ENCODE measurements around the gene HDAC2.

The HDAC2 gene

GRCh38 chr6:113903666-113904330 is 67.2 kb downstream of the HDAC2 start:
- no peak overlapping the region for H3K4me3 ChIP-seq (ENCODE audit: control insufficient read depth, low read depth, low read length)
- no peak for TF ChIP-seq CTCF (conservative IDR thresholded peaks at IDR 0.05; ENCODE audit: control insufficient read depth, insufficient read depth, low read depth, low read length)
- DNase-seq (ENCODE audit: low read depth) = peak; percentile 20

DNA sequence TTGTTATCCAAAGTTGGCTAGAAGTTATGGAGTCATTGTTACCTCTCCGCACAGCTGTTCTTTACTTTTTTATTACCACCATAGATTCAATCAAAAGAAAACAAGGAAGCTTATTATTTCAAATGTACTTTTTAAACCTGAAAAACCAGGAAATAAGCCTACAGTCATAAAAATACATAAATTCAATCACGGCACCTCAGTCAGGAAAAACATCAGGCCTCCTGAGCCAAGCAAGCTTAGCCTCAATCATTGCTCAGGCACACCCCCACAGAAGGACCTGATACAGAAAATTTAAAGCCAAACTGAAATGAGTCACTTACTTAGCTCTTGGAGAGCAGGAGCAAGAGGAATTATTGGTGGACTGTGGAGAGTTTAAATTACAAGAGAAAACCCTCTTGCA is 69.5 kb downstream of the HDAC2 start:
- no peak for TF ChIP-seq CTCF (conservative IDR thresholded peaks at IDR 0.05; ENCODE audit: control insufficient read depth, insufficient read depth, low read depth, low read length)
- H3K4me3 ChIP-seq (ENCODE audit: control insufficient read depth, low read depth, low read length) = no peak overlapping the region
- DNase-seq (ENCODE audit: low read depth) = peak; percentile 57

- no peak for TF ChIP-seq CTCF (conservative IDR thresholded peaks at IDR 0.05; ENCODE audit: control insufficient read depth, insufficient read depth, low read depth, low read length)
- no peak overlapping the region for H3K4me3 ChIP-seq (ENCODE audit: control insufficient read depth, low read depth, low read length)
- peak; percentile 46 for DNase-seq (ENCODE audit: low read depth)
These were observed 76.0 kb downstream of the HDAC2 start for GRCh38 chr6:113894712-113895674.

GRCh38 chr6:113893866-113894265 is 77.1 kb downstream of the HDAC2 start:
- no peak for TF ChIP-seq CTCF (conservative IDR thresholded peaks at IDR 0.05; ENCODE audit: control insufficient read depth, insufficient read depth, low read depth, low read length)
- no peak overlapping the region for H3K4me3 ChIP-seq (ENCODE audit: control insufficient read depth, low read depth, low read length)
- peak; percentile 64 for DNase-seq (ENCODE audit: low read depth)

GRCh38 chr6:113893451-113893850 is 77.5 kb downstream of the HDAC2 start:
- DNase-seq (ENCODE audit: low read depth) = no peak
- no peak for TF ChIP-seq CTCF (conservative IDR thresholded peaks at IDR 0.05; ENCODE audit: control insufficient read depth, insufficient read depth, low read depth, low read length)
- H3K4me3 ChIP-seq (ENCODE audit: control insufficient read depth, low read depth, low read length) = no peak overlapping the region

- DNase-seq (ENCODE audit: low read depth) = no peak
- no peak for TF ChIP-seq CTCF (conservative IDR thresholded peaks at IDR 0.05; ENCODE audit: control insufficient read depth, insufficient read depth, low read depth, low read length)
- H3K4me3 ChIP-seq (ENCODE audit: control insufficient read depth, low read depth, low read length) = no peak overlapping the region
These were observed 81.9 kb downstream of the HDAC2 start for GRCh38 chr6:113888956-113889630.
